Putamen (tissue), 1 donor: ENCODE data around the gene SMC4.

ENCODE experiments used
- DNase-seq: peaks from one replicate; pipeline ENCODE4 v3.0.0-alpha.2; 2016; ENCODE audit warnings: low spot score

SMC4 gene

DNA sequence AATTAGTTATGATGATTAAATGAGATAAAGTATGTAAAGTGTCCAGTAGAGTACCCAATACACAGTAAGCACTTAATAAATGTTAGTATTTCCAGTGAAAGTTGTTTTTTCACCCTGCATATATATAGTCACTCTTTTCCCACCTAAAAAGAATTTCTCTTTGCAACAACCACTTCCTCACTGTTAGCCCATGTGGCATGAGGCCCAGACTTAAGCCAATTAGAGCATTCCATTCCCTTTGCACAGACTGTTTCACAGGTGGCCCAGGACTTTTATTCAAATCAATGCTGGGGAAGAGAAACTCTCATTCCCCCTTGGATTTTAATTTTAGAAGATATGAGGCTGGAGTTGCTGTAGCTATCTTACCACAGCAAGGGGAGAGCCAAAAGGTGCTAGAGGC lies 4.2 kb upstream of the SMC4 start:
- no peak for DNase-seq

DNA sequence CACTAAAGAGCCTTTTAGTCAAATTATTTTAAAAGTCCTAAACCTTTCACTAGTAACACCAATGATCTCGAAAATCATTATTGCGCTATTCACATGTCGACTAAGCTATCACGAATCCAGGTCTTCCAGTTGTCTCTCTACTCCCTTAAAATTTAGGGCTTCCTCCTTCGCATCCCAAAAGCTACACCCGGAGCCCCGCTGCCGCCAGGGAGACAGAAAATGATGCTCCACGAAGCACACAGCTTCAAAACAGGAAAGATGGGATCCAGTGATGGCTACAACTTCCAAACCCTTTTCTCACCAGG lies 678 bp upstream of the SMC4 start:
- no peak for DNase-seq

DNA sequence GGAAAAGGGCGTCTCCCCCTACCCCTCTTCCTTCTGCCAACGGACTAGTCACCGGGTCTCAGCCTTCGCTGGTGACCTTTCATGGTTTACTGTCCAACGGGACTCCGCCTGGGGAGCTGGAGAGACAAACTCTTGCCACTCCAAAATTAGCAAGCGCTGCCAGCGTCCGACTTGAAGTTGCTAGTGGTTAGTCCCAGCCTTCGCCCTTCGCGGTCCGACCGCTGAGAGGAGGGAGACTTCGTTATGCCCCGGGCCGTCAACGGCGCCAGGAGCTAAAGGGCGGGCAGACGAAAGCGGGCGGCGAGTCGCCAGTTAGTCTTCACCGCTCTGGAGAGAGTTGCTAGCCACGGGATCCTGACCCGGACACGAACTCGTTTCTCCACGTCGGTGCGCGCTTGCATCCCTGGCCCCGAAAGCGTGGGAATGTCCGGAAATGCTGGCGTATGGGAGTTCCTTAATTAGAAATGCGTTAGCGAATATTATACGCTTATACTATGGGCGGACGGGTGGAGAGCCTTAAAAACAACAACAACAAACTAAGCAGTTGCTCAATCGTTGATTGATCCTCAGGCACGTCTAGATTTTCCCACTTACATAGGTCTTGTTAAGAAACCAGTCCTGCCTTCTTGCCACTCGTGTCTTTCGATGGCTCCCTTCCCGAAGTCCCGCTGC lies 716 bp downstream of the SMC4 start:
- DNase-seq = no peak

DNA sequence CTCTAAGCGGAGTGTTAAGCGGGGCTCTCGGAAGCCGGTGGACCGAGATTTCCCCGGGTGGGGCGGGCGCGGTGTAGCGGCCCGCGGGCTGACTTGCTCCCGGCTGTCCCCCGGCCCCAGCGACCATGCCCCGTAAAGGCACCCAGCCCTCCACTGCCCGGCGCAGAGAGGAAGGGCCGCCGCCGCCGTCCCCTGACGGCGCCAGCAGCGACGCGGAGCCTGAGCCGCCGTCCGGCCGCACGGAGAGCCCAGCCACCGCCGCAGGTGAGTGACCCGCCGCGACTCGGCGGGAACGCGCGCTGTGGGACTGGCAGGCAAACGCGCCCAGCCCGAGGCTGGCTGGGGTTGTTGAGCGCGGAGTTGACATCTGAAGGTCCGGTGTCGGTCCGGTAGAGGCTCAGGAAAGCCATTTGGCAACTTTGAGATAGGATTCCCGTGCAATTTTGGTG lies 1.3 kb downstream of the SMC4 start:
- DNase-seq = no peak

DNA sequence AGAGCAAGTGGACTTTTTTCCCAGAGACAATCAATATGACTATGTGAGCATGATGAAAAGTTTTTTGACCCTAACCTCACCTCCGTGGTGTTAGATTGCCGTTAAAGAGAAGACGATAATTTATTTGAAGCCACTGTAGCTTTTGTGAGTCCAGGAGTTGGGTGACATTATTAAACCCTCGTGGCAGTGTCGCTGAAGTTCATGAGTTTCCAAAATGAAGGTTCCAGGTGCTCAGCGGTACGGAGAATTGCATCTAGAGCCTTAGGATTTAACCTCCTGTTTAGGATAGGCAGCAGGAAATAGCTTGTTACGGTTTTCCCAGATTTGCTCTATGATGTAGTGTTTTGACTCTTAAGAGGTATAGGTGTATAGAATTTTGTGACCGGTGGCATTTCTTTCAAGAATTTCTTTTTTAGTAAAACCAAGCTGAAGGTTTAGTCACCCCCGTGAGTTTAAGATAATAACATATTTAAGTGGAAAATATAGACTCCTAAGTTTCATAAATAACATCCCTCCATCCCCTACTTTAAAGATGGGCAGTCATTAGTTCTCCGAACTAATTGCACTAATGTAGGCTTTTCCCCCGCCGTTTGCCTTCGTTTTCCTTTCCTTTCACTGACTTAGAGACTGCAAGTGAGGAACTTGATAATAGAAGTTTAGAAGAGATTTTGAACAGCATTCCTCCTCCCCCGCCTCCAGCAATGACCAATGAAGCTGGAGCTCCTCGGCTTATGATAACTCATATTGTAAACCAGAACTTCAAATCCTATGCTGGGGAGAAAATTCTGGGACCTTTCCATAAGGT lies 2.0 kb downstream of the SMC4 start:
- no peak for DNase-seq

DNA sequence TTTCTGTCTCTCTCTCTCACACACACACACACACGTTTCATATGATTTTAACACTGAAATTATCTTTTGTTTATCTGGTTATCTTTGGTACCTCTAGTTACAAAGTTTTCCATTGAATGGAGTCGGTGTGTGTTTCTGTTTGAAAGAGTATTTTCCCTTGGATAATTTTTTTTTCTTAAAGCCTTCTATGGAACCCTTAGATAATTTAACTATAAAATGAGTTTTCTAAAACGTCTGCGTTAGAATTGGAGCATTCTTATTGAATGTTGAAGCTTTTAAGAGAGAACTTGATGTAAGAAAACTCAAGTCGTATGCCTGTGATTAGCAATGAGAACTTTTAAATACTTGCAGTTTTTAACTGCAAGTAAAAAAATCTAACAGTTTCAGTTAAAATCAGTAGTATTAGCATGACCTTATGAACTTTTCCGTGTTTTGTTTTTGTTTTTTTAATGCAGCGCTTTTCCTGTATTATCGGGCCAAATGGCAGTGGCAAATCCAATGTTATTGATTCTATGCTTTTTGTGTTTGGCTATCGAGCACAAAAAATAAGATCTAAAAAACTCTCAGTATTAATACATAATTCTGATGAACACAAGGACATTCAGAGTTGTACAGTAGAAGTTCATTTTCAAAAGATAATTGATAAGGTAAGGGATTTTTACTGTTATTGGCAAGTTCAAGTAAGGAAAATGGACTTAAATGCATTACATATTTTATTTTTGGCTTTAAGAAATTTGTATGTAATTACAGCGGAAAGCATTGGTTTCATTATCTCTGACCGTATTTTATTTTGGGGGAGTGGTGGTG lies 3.0 kb downstream of the SMC4 start:
- DNase-seq = no peak

DNA sequence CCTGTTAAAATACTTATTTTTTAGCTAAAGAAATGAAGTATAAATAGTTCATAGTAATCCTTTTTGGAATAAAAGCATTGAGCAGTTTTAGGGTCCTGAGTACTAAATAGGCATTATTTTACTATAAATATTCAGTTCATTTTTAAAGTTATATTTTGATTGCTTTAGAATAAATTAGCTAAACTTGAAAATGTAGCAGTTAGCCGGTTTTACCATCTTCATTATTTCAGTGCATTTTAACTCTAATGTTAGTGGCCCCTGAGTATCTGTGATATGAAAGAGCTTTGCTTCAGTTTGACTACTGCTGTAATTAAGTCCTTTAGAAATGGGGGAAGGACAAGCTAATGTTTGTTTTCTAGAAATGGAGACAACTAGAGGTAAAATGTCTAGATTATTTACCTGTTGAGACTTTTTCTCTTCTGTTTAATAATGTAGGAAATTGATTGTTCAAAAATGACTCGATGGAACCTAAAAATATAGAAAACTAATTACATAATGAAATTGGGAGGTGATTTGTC lies 3.6 kb downstream of the SMC4 start:
- no peak for DNase-seq

DNA sequence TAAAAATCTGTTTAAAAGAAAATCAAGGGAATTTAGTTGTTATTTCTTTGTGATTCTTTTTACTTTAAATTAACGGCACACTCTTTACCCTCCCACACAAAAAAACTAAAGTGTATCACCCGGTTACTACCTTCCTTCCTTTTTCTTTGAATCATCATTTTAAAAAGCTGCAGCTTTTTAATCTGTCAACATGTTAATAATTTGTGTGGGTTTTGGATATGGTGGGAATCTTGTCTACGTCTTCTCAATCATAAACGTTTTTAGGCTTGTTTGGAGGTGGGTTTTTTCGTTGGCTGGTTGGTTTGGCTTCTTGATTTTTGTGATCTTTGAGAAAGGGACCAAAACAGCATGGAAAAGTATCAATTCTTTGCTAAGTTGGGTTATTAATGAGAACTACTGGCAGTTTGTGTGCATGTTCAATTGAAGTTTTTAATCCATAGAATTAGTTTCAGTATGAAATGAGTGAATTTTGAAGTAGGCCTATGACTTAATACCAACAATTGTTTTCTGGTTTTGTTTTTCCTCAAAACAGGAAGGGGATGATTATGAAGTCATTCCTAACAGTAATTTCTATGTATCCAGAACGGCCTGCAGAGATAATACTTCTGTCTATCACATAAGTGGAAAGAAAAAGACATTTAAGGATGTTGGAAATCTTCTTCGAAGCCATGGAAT lies 4.5 kb downstream of the SMC4 start:
- DNase-seq = no peak

DNA sequence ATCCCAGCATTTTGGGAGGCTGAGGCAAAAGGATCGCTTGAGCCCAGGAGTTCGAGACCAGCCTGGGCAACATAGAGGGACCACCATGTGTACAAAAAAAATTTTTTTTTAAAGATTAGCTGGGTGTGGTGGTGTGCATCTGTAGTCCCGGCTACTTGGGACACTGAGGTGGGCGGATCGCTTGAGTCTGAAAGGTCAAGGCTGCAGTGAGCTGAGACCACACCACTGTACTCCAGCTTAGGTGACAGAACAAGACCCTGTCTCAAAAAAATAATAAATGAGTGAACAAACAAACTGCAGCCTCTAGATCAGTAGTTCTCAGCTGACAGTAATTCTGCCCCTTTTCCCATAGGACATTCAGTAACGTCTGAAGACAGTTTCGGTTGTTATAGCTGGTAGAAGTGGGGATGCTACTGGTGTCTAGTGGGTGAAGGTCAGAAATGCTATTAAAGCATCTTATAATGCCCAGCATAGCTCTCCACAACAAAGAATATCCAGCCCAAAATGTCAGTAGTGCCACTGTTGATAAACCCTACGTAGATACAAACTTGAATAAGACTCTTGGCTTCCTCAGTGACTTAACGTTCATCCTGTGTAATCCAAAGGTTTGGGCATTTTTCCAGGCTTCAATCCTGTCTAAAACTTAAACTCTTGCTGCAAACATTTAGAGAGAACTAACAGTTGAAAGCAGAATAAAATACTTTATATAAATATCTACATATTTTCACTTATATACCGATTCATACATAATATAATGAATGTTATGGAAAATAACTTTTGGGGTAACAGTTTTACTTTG lies 10.6 kb downstream of the SMC4 start:
- DNase-seq = no peak

DNA sequence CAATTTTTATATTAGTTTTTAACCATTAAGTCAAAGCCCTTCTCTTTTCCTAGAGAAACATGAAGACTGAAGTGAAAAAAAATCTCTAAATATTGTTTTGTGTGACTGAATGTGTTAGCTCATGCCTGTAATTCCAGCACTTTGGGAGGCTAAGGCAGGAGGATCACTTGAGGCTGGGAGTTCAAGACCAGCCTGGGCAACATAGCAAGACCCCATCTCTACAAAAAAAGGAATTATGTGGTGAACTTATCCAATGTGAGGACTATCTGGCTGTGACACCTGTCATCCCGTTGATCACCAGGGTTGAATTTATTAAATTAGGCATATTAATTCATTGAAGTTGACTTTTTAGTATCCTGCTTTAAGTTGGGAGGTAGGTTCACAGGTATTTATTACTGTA lies 13.0 kb downstream of the SMC4 start:
- no peak for DNase-seq

DNA sequence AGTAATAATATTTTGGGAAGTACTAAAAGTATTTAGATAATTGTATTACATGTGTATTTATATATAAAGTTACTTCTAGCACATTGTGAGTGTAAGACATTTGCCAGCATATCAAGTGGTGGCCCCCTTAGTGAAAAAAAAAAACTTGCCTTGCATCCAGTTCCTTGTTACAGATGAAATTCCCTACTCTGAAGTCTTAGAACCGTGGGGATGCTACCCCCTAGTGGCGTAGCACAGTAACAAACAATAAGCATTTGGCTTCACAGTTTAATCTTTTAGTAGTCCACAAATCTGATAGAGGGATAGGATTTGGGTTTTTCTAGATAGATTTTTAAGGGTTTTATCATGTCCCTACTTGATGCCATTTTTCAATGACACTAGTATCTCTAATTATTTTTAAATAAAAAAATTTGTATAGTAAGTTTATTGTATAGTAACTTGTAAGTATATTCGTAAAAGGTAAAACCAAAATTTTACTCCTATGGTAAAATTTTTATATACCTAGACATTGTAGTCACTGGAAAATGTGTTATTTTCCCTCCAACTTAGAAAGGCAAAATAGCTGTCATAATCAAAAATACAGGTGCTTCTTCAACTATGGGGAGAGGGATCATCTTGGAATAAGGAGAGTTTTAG lies 14.3 kb downstream of the SMC4 start:
- DNase-seq = peak; percentile 70

DNA sequence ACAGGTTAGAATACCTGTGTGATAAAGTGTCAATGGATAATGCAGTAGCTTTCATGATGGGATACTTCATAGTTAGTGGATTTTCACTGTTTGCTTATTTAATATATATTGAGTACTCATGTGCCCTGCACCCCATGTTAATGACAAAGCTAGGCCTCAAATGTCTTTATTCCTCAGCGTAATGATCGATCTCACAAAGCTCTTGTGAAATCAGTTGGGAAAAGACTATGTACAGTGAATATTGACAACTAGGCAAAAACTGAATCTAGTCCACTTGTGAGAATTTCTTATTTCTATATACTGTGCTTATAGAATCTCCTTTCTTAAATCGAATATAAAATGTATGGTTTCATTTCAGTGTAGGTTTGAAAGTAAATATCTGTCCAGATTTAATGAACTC lies 17.9 kb downstream of the SMC4 start:
- no peak for DNase-seq

DNA sequence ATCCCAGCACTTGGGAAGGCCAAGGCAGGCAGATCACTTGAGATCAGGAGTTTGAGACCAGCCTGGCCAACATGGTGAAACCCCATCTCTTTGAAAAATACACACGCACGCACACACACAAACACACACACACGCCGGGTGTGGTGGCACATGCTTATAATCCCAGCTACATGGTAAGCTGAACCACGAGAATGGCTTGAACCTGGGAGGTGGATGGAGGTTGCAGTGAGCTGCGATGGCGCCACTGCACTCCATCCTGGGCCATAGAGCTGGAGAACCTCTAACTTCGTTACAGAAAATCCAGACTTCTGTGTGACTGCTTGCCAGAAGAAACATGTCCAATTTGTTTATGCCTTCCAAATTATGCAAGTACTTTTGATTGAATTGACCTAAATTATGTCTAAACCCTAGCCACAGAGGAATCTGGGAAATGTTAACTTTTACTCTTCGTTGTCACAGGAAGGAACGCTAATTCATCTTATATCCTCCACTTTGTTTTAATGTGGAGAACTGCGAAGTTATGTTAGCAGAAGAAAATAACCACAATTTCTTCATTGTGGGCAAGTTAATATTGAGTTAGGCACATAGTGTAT lies 28.5 kb downstream of the SMC4 start:
- DNase-seq = no peak

DNA sequence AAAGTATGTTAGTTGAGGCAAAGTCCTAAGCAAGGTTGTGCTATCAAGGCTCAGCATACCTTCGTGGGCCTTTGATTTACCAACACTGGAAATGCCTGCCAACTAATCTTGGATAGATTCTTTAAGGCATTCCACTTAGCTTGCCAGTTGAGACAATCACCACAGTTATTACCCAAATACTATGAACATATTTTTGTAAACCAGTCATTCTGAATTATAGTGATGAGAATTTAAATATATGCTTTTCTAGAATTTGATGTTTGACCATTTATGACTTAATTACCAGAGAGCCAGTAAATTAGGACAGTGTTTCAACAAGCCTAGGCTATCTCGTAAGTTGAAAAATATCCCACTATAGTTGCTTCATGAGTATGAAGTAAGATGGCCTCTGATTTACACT lies 34.6 kb downstream of the SMC4 start:
- no peak for DNase-seq

DNA sequence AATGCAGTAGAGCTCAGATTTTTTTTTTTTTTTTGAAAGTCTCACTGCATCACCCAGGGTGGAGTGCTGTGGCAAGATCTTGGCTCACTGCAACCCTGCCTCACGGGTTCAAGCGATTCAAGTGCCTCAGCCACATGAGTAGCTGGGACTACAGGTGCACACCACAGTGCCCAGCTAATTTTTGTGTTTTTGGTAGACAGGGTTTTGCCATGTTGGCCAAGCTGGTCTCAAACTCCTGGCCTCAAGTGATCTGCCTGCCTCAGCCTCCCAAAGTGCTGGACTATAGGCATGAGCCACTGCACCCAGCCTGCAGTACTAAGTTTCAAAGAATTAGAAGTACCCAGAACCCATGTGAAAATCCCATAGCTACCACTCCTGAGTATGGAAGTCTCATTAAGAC lies 35.6 kb downstream of the SMC4 start:
- DNase-seq = no peak

DNA sequence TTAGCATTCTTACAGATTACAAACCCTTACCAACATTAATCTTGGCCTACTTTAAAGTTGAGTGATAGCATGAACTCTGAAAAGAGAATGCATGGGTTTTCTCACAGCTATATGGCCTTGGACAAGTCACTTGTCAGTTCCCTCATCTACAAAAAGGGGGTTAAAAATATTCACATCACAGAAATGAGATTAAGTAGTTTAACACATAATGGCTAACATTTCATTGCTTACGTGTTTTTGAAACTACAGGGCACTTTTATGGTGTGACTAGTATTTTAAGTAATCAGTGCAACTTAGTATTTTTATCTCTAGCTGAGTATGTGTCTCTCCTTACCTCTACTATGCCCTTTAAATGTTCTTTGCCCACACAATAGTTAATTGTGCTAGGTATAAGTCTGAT lies 36.3 kb downstream of the SMC4 start:
- no peak for DNase-seq

DNA sequence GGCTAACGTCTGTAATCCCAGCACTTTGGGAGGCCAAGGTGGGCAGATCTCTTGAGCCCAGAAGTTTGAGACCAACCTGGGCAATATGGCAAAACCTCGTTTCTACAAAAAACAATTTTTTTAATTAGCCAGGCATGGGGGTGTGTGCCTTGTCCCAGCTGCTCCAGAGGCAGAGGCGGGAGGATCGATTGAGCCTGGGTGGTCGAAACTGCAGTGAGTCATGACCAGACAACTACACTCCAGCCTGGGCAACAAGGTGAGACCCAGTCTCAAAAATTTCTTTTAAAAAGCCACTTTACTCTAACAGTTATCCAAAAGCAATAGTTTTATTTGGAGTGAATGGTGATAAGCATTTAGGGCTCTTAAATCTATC lies 37.6 kb downstream of the SMC4 start:
- no peak for DNase-seq

DNA sequence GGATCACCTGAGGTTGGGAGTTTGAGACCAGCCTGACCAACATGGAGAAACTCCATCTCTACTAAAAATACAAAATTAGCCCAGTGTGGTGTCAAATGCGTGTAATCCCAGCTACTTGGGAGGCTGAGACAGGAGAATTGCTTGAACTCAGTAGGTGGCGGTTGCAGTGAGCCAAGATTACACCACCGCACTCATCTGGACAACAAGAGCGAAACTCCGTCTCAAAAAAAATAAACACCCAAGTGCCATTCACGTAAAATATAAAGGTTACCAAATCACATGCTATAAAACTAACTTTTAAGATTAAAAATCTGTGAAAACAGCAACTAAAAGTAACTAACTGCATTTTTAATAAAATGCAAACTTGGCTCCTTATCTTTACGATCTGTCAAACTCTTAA lies 41.2 kb downstream of the SMC4 start:
- no peak for DNase-seq

DNA sequence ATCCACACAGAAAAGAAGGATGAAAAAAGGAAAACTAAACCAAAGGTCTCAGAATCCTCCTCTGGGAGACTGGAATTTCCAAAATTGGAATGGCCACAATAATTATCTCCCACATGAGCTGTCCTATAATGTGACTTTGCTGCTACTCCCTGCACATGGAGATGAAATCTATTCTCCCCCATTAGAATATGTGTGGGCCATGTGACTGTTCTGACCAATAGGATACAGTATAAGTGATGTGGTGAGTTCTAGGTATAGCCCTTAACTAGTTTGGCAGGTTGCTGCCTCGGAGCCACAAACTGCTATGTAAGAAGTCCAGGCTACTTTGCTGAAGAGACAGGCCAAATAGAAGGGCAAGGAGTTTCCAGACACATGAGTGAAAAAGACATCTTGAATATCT lies 45.0 kb downstream of the SMC4 start:
- DNase-seq = no peak

DNA sequence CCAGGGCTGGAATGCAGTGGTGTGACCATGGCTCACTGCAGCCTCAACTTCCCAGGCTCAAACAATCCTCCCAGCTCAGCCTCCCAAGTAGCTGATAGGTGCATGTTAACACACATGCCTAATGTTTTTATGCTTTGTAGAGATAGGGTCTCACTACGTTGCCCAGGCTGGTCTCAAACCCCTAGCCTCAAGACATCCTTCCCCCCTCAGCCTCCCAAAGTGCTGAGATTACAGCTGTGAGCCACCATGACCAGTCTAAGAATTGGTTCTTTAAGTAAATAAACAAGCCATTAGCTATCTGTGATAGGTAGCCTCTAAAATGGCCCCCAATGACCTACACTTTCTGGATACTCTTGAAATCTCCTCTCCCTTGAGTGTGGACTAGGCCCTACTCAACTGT lies 46.4 kb downstream of the SMC4 start:
- DNase-seq = no peak
